Liver (tissue), 9 donors: ENCODE data around the gene NOC4L. TPM values are rescaled to one million over a fixed set of nuclear protein-coding genes. Genes with fewer than 3 reads are reported as not detected.
"Not testable (repeated sequence)": the region's sequence is repeated elsewhere in the genome, so short reads cannot be mapped to it uniquely, and the experiment has no call there.

ENCODE experiments used
- DNase-seq: peaks from one replicate; pipeline ENCODE4 v3.0.0-alpha.2; 2017; ENCODE audit warnings: low spot score
- H3K27ac ChIP-seq, 2 donors: one replicate each; pipeline ENCODE4 v1.7.0; 2013; ENCODE audit warnings: inconsistent platforms in 2 of 2, low read length in 2 of 2, control low read depth in 1 of 2, low read depth in 1 of 2, mild to moderate bottlenecking in 1 of 2
- H3K27me3 ChIP-seq, 4 donors: one replicate each; pipeline versions ENCODE4 v1.6.1 to v1.7.0; 2013; ENCODE audit warnings: low read length in 3 of 4, inconsistent platforms in 1 of 4, mild to moderate bottlenecking in 1 of 4, moderate library complexity in 1 of 4; ENCODE audit not compliant: control insufficient read depth in 4 of 4, insufficient read depth in 4 of 4
- H3K36me3 ChIP-seq, 4 donors: one replicate each; pipeline versions ENCODE4 v1.6.1 to v1.7.0; 2013; ENCODE audit warnings: low read length in 3 of 4, mild to moderate bottlenecking in 3 of 4, low read depth in 1 of 4, moderate library complexity in 1 of 4; ENCODE audit not compliant: control insufficient read depth in 4 of 4, insufficient read depth in 3 of 4
- H3K4me1 ChIP-seq, 4 donors: one replicate each; pipeline versions ENCODE4 v1.6.1 to v1.7.0; 2013; ENCODE audit warnings: low read length in 3 of 4, mild to moderate bottlenecking in 3 of 4, moderate library complexity in 1 of 4; ENCODE audit not compliant: control insufficient read depth in 4 of 4, insufficient read depth in 4 of 4
- H3K4me3 ChIP-seq, 3 donors: one replicate each; pipeline versions ENCODE4 v1.6.1 to v1.7.0; 2013; ENCODE audit warnings: low read length in 3 of 3, control low read depth in 1 of 3, low read depth in 1 of 3, mild to moderate bottlenecking in 1 of 3
- H3K9ac ChIP-seq, 2 donors: one replicate each; pipeline ENCODE4 v1.7.0; 2013; ENCODE audit warnings: low read length in 2 of 2, mild to moderate bottlenecking in 2 of 2, moderate library complexity in 2 of 2, control low read depth in 1 of 2, low read depth in 1 of 2
- H3K9me3 ChIP-seq, 4 donors: one replicate each; pipeline versions ENCODE4 v1.6.1 to v1.7.0; 2013; ENCODE audit warnings: low read length in 3 of 4; ENCODE audit not compliant: control insufficient read depth in 4 of 4
- EGR1 ChIP-seq, 2 donors: IDR thresholded peaks; 2 replicates each; pipeline ENCODE4 v1.6.1; 2016 to 2018; ENCODE audit warnings: antibody characterized with exemption in 2 of 2, low read depth in 2 of 2
- FOXA1 ChIP-seq: IDR thresholded peaks from 2 replicates; pipeline ENCODE4 v1.6.1; 2016; ENCODE audit warnings: antibody characterized with exemption
- FOXA2 ChIP-seq: IDR thresholded peaks from 2 replicates; pipeline ENCODE4 v1.6.1; 2016; ENCODE audit warnings: antibody characterized with exemption
- GABPA ChIP-seq, 2 donors: IDR thresholded peaks in 1 of 2; conservative IDR thresholded peaks in 1 of 2; 2 replicates each; pipeline ENCODE4 v1.6.1; 2016; ENCODE audit warnings: antibody characterized with exemption in 2 of 2, mild to moderate bottlenecking in 1 of 2, moderate library complexity in 1 of 2
- HNF4A ChIP-seq, 2 donors: conservative IDR thresholded peaks; 2 replicates each; pipeline ENCODE4 v1.6.1; 2016; ENCODE audit warnings: antibody characterized with exemption in 2 of 2, mild to moderate bottlenecking in 2 of 2
- HNF4G ChIP-seq: IDR thresholded peaks from 2 replicates; pipeline ENCODE4 v1.6.1; 2016; ENCODE audit warnings: antibody characterized with exemption
- JUND ChIP-seq, 2 donors: IDR thresholded peaks; 2 replicates each; pipeline ENCODE4 v1.6.1; 2016; ENCODE audit warnings: antibody characterized with exemption in 2 of 2
- RAD21 ChIP-seq, 2 donors: IDR thresholded peaks; 2 replicates each; pipeline ENCODE4 v1.6.1; 2016; ENCODE audit warnings: antibody characterized with exemption in 2 of 2, mild to moderate bottlenecking in 2 of 2
- REST ChIP-seq: IDR thresholded peaks from 2 replicates; pipeline ENCODE4 v1.6.1; 2016; ENCODE audit warnings: antibody characterized with exemption, mild to moderate bottlenecking
- RXRA ChIP-seq, 2 donors: IDR thresholded peaks; 2 replicates each; pipeline ENCODE4 v1.6.1; 2017 to 2018; ENCODE audit warnings: antibody characterized with exemption in 2 of 2, mild to moderate bottlenecking in 1 of 2
- YY1 ChIP-seq: IDR thresholded peaks from 2 replicates; pipeline ENCODE4 v1.6.1; 2016; ENCODE audit warnings: antibody characterized with exemption, mild to moderate bottlenecking
- ZBTB33 ChIP-seq: IDR thresholded peaks from 2 replicates; pipeline ENCODE4 v1.6.1; 2016; ENCODE audit warnings: antibody characterized with exemption
- WGBS: extraction: QIAGEN DNeasy Blood & Tissue Kit; methylation state at CpG from one replicate; pipeline ENCODE4 v1.1.7; 2013; 5-methylcytosine and 5-hydroxymethylcytosine counted together
- polyA plus RNA-seq, 2 donors: library from polyadenylated mRNA; stranded (reverse) in 1 of 2; unstranded in 1 of 2; fragments of 200-250 nt in 1 of 2; fragments of >200 nt in 1 of 2; fragmentation: Nextera tagmentation in 1 of 2; extraction: Ambion mirVana in 1 of 2; gene quantifications; one replicate each; pipeline versions ENCODE4 v1.2.1 to v1.2.3, GENCODE V29; 2013 to 2015
- total RNA-seq, 2 donors: library from RNA; depleted of rRNA; stranded (reverse); fragments of >200 nt; gene quantifications; one replicate each; pipeline ENCODE4 v1.2.3, GENCODE V29; 2014
- TF ChIP-seq, protein P1 (sequence below): IDR thresholded peaks from 2 replicates; pipeline ENCODE4 v1.6.1; 2016; ENCODE audit warnings: antibody characterized with exemption
- TF ChIP-seq, protein P2 (sequence below): IDR thresholded peaks from 2 replicates; pipeline ENCODE4 v1.6.1; 2016; ENCODE audit warnings: antibody characterized with exemption
- TF ChIP-seq, protein P3 (sequence below): fragments of 150-350 bp; IDR thresholded peaks from 2 replicates; pipeline ENCODE4 v1.5.1; 2017; ENCODE audit warnings: improper control_type of control experiment, low read depth, low read length; ENCODE audit not compliant: missing input control
- donor health status: healthy.
- donor health status: healthy.
- donor health status: healthy.
- donor health status: healthy.
- donor health status: healthy.

Gene NOC4L
- total and polyA plus RNA-seq, 4 donors, result 6.4 to 11.6 (median 8.4) TPM

- TF ChIP-seq, protein P1, sequence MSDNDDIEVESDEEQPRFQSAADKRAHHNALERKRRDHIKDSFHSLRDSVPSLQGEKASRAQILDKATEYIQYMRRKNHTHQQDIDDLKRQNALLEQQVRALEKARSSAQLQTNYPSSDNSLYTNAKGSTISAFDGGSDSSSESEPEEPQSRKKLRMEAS, result no peak
- TF ChIP-seq JUND (IDR thresholded peaks at IDR 0.05) (no peak), GABPA (IDR thresholded peaks at IDR 0.05 in 1 of 2, conservative IDR thresholded peaks at IDR 0.05 in 1 of 2) (no peak), HNF4A (conservative IDR thresholded peaks at IDR 0.05) (no peak), RAD21 (IDR thresholded peaks at IDR 0.05) (no peak), EGR1 (IDR thresholded peaks at IDR 0.05; ENCODE audit: low read depth in 2 of 2) (no peak), YY1 (no peak), HNF4G (no peak), RXRA (IDR thresholded peaks at IDR 0.05) (no peak), FOXA2 (no peak)
- TF ChIP-seq, protein P2, sequence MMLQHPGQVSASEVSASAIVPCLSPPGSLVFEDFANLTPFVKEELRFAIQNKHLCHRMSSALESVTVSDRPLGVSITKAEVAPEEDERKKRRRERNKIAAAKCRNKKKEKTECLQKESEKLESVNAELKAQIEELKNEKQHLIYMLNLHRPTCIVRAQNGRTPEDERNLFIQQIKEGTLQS, result no peak
These were observed 10.2 kb upstream of the NOC4L start (continued) for GRCh38 chr12:132133952-132134652.

DNA sequence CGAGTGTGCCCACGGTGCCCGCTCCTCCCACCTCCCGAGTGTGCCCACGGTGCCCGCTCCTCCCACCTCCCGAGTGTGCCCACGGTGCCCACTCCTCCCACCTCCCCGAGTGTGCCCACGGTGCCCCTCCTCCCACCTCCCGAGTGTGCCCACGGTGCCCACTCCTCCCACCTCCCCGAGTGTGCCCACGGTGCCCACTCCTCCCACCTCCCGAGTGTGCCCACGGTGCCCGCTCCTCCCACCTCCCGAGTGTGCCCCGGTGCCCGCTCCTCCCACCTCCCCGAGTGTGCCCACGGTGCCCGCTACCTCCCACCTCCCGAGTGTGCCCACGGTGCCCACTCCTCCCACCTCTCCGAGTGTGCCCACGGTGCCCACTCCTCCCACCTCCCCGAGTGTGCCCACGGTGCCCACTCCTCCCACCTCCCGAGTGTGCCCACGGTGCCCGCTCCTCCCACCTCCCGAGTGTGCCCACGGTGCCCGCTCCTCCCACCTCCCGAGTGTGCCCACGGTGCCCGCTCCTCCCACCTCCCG is 9.5 kb upstream of the NOC4L start:
- H3K4me1 ChIP-seq, H3K9ac ChIP-seq, H3K27ac ChIP-seq, H3K9me3 ChIP-seq, DNase-seq, H3K4me3 ChIP-seq, H3K27me3 ChIP-seq: not testable (repeated sequence)
- 93% methylated on average over 37 of the region's 39 CpGs for WGBS
- H3K36me3 ChIP-seq, result peaks cover 2 to 13% (median 8%) of the 10 kb centered on the region in 4 donors

DNA sequence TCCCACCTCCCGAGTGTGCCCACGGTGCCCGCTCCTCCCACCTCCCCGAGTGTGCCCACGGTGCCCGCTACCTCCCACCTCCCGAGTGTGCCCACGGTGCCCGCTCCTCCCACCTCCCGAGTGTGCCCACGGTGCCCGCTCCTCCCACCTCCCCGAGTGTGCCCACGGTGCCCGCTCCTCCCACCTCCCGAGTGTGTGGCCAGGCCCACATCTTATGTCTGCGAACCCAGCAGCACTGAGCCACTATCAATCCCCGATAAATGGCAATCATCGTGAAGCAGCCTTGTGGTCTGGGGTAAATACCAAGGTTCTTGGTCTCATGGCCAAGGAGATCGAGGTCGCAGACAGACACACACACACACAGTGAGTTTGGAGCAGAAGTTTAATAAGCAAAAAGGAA is 8.0 kb upstream of the NOC4L start:
- not testable (repeated sequence) for H3K27ac ChIP-seq, H3K4me3 ChIP-seq, H3K9me3 ChIP-seq, DNase-seq, H3K9ac ChIP-seq, H3K4me1 ChIP-seq, H3K27me3 ChIP-seq
- H3K36me3 ChIP-seq, result peaks cover 3 to 27% (median 12%) of the 10 kb centered on the region in 4 donors
- WGBS, result 87% methylated on average over 16 of the region's 21 CpGs

GRCh38 chr12:132137483-132138125 is 6.7 kb upstream of the NOC4L start:
- Histone ChIP-seq H3K9me3 (no peaks in the 10 kb centered on the region), H3K9ac (no peak overlapping the region), H3K27ac (no peak overlapping the region), H3K4me1 (peaks cover 0 to 5% (median under 1%) of the 10 kb centered on the region in 4 donors), H3K4me3 (no peak overlapping the region), H3K27me3 (no peaks in the 10 kb centered on the region), H3K36me3 (peaks cover 6 to 35% (median 12%) of the 10 kb centered on the region in 4 donors)
- TF ChIP-seq, protein P2, result no peak
- TF ChIP-seq YY1, result no peak
- TF ChIP-seq, protein P1, result no peak
- no peak for TF ChIP-seq EGR1 (IDR thresholded peaks at IDR 0.05; ENCODE audit: low read depth in 2 of 2)
- TF ChIP-seq HNF4G, result no peak
- TF ChIP-seq, protein P3, sequence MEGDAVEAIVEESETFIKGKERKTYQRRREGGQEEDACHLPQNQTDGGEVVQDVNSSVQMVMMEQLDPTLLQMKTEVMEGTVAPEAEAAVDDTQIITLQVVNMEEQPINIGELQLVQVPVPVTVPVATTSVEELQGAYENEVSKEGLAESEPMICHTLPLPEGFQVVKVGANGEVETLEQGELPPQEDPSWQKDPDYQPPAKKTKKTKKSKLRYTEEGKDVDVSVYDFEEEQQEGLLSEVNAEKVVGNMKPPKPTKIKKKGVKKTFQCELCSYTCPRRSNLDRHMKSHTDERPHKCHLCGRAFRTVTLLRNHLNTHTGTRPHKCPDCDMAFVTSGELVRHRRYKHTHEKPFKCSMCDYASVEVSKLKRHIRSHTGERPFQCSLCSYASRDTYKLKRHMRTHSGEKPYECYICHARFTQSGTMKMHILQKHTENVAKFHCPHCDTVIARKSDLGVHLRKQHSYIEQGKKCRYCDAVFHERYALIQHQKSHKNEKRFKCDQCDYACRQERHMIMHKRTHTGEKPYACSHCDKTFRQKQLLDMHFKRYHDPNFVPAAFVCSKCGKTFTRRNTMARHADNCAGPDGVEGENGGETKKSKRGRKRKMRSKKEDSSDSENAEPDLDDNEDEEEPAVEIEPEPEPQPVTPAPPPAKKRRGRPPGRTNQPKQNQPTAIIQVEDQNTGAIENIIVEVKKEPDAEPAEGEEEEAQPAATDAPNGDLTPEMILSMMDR, result no peak
- TF ChIP-seq REST, result no peak
- TF ChIP-seq FOXA1, result no peak
- TF ChIP-seq ZBTB33, result no peak
- 79% methylated on average over 13 of the region's 13 CpGs for WGBS
- DNase-seq, result no peak
